GM10847 (cell line): ENCODE results near the gene SAMD14.

Experiments used
- POLR2A ChIP-seq: IDR thresholded peaks from 2 replicates; pipeline ENCODE4 v1.6.1; 2011; ENCODE audit not compliant: insufficient read length; ENCODE audit errors: extremely low read depth

The SAMD14 gene

DNA sequence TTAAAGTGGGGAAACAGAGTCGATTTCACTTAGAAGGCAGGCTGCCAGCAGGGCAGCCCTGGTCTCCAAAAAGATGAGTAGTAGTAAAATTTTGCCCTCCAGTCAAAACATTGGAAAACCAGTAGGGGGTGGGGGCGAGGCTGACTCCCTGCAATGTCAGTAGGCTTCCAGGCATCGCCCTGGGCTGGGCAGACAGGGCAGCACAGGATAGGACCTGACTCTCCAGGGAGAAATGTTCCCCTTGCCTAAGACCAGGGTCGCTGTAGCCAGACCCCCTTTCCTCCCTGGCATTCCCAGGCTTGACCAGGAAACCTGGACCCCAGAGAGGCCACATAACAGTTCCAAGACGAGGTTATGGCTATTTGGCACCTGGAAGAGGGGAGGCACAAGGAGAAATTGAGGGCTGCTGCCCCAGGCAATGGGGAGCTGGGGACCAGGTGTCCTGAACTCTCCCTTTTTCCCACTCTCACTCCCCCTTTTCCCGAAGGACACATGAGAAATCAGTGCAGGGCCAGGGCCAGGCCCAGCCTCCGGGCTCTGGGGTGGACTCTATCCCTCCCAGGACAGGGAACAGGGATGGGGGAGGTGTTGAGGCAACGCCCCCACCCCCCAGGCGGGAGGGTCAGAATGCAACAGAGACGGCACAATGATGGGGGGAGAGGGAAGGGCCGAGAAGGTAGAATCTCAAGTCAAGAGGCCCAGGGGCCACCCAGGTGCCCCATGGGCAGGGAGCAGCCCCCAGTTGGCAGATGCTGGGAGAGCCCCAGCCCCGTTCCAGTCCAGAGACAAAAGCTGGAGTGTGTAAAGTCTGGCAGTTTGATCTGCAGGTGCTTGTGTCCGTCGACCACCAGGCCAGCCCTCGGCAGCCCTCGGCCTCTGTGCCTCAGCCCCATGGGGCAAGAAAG is 4.5 kb upstream of the SAMD14 start:
- no peak for TF ChIP-seq POLR2A

DNA sequence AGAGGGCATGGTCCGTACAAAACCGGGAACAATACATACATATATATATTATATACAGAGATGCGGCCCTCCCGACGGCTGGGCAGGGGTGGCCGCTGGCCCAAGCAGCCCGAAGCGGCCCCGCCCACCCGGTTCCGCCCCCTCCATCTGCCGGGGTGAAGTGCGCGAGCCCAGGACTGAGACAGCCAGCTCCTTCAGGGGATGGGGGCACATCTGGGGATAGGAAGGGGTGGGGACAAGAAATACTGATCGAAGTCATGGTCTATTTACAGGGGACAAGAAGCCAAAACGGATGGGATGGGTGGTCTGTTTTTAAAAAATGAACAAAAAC is 3.8 kb upstream of the SAMD14 start:
- no peak for TF ChIP-seq POLR2A

DNA sequence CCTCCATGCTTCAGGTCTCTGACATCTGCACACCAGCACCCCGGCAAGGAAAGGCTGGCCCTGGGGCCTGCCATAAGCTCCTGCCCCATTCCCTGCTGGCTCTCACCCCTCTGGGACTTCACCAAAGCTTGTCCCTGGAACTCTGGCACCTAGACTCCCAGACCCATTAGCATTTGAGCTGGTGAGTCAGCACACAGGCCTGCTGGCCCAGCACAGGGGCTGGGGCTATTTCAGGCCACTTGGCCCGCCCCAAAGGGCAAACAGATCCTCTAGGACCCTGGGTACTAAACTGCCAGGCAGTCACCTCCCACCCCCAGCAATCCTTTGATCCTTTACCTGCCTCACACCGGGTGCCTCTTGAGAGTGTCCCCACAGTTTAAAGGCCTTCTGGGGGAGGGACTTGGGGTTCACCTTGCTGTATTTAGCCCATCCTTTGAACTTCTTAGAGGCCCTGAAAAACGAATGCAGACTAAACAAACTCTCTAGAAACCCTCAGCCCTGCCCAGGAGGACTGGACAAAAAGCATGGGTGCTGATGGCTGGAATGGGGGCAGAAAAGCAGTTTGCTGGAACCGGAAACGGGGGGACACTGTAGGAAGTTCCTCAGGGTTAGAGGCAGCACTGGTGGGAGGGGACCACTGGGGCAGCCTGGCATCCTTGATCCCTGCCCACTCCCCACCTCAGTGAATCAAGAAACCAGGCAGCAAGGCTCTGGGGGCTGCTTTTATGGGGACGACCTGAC is 3.2 kb upstream of the SAMD14 start:
- no peak for TF ChIP-seq POLR2A

DNA sequence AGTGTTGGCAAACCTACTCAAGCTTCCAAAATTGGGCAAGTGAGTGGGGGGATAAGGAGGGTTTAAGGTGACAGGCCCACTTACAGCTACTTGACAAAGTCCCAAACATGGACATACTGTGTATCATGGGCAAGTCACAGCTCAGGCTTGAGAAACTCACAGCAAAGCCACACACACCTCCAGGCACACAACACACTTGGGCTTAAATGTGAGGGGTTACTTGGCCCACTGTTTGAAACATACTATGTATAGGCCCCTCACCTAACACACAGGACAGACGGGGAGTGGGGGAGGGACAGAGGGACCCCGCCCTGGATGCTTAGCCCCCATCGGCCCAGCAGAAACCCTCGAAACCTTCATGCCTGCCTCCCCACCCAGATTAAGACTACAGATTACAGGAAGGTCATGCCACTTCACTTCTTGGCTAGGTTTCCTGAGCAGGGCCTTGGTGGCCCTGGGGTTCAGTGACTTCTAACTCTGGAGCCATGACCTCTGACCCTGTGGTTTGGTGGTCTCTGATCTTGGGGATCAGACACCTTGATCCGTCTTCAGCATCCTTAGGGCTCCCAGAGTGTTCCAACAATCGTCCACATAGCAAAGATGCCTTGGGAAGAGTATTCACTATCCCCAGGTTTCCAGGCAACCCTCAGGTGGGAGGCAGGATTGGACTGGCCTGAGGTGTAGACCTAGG is 2.3 kb upstream of the SAMD14 start:
- TF ChIP-seq POLR2A: no peak

DNA sequence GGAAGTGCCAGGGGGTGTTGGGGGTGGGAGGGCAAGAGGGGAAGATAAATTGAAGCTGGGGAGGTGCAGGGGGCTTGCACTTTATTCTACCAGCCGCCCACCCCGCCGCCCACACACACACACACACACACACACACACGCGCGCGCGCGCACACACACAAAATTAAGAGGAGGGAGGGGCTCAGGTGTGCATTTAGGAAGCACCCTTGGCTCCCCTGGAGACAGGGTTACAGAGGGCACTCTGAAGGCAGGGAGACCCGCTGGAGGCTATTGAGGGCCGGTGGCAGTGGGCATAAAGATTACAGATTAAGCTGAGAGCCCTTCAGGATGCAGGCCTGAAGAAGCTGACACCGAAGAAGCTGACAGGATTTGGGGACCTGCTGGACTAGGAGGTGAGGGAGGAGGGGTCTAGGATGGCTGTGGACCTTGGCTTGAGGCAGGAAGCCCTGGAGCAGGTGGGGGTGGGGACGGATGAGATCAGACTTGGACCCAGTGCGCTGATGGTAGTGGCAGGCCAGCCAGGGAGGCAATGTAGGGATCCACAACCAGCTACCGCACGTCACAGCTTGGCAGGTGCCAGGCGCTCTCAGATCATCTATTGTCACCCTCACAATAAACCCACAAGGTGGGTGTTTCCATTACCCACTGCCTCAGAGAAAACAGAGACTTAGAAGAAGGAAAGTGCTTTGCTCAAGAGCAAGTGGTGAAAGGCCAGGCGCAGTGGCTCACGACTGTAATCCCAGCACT is 772 bp upstream of the SAMD14 start:
- no peak for TF ChIP-seq POLR2A

DNA sequence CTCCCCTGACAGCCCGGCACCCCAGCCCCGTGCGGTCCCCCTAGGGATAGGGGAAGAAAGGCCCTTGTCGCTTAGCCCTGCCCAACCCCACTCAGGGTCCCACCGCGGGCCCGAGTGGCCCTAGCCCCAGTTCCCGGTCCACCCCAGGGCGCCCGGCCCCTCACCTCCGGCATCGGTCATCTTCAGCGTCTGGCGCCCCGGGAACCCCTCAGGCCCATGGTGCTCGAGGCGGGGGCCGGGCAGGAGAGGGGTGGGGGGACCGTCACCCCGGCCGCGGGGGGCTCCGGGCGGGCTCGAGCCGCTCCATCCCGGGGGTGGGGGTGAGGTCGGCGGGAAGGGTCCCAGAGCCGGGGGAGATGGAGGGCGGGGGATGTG is 620 bp downstream of the SAMD14 start:
- TF ChIP-seq POLR2A: no peak

DNA sequence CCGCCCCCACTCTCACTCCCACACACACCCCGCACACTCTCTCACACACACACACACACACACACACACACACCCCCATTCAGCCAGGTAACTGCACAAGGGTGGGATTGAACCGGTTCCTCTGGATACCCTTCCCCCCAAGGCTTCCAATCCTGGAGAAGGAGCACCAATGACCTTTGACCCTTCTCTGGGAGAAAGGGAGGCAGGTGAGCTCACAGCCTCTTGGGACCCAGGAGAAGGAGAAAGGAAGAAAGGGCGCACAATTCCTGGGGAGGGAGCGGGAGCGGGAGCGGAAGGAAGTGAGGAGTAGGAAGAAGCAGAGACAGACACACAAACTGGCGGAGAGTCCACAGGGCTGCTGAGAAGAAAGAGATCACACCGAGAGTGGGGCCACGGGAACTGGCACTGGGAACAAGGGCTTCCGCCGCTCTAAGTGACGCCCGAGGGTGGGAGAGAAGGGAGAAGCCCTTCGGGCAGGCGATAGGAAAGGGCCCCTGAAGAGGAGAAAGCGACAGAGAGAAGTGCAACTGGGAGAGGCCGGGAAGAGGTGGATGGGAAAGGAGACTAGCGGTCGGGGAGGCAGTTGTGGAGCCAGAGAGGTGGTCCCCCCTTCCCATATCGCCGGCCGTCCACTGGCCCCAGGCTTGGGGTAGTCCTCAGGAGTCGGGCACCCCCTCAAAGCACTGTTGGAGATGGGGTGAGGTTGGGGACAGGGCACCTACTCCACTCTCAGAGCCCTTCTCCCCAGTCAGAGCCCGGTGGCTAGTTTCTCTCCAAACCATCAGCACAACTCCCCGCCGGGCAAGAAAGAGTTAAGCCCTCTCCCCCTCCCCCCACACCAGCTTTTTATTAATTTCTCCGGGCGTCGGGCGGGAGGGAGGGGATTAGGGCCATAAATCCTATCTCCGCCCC is 1.3 kb downstream of the SAMD14 start:
- no peak for TF ChIP-seq POLR2A

DNA sequence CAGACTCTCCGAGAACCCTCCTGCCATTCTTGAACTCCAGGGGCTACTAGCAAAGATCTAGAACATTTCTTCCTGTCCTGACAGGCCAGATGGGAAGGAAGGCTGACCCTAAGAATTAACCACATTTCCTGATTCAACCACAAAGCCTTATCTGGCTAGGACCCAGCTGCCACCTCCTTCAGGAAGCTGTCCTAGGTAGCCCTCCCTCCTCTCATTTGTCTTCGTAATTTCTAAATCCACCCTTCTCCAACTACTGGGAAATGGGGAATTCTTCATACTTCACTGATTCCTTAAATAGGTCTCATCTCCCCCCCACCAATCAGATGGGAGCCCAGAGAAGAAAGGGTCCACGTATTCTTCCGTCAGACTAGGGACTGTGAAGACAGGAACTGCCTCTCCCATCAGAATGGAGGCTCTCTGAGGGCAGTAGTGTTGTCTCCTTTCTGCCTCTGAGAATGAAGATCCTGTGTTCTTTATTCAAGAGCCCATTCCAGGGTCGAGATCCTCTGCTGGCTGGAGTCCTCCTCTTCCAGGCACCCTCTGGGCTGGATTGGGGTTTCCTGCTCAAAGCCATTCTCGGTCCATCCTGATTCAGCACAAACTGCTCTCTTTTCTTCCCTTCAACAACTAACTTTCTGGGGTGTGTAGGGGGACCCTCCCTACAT is 2.1 kb downstream of the SAMD14 start:
- no peak for TF ChIP-seq POLR2A

DNA sequence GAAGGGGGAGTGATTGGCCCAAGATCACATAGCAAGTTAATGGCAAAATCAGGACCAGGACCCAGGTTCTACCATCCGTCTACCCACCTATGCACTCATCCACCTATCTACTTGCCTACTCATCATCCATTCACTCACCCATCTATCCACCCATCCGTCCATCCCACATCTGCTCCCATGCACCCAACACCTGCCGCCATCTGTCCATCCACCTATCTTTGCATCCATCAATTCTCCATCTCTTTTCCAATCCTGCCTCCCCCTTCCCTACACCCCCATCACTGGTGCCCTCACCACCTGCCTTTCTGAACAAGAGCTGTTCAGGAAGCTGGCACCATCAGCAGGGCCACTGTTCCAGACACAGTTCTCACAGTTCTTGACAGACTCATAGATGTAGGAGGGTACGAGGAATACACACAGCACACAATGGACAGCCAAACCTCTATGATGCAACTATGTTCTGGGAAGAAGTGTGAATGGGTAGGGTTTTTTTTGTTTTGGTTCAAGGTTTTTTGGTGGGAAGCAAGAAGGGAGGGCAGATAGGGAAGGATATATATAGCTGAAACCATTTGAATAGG is 4.5 kb downstream of the SAMD14 start:
- no peak for TF ChIP-seq POLR2A

DNA sequence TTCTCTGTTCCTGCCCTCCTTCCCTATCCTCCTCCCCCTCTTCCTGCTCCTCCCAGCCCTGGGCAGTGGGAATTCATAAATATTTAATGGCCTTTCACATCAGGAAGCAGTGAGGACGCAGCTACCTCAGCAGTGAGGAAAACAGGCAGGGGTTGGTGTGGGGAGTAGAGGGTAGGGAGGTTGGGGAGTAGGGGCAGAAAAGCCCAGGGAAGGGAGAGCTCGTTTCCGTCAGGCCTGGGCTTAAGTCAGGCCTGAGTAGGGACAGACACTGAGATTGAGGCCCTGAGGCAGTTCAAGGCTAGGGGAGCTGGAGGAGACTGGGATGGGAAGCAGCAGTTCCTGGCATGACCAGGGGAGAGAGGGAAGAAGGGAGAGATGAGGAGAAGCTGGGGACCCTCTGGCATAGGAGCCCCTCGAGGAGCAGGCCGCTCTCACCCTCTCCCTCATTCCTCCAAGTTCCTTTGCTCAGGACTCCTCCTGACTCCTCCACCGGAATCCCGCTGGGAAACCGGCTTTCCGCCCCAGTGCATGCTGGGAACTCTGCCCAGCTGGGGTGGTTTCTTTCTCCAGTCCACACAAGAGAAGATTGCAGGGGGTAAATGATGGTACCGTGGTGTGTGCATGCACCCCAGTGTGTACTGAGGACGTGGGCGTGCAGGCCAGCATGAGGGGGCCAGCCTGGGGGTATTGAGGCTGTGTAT is 6.2 kb downstream of the SAMD14 start:
- no peak for TF ChIP-seq POLR2A

DNA sequence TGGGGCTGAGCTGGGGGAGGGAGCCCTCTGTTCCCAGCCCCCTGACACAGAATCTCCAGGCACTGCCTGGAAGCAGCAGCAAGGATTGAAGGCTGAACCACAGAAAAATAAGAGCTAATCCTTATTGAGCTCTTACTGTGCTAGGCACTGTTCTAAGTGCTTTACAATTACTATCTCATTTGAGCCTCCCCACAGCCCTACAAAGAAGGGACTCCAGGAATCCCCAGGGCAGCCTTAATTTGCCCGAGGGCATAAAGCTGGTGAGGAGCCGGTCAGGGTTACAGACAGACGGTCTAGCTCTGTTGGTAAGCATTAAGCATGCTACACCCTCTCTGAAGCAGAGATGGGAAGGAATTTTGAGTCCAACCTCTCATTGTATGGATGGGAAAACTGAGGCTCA is 7.0 kb downstream of the SAMD14 start:
- TF ChIP-seq POLR2A: no peak

DNA sequence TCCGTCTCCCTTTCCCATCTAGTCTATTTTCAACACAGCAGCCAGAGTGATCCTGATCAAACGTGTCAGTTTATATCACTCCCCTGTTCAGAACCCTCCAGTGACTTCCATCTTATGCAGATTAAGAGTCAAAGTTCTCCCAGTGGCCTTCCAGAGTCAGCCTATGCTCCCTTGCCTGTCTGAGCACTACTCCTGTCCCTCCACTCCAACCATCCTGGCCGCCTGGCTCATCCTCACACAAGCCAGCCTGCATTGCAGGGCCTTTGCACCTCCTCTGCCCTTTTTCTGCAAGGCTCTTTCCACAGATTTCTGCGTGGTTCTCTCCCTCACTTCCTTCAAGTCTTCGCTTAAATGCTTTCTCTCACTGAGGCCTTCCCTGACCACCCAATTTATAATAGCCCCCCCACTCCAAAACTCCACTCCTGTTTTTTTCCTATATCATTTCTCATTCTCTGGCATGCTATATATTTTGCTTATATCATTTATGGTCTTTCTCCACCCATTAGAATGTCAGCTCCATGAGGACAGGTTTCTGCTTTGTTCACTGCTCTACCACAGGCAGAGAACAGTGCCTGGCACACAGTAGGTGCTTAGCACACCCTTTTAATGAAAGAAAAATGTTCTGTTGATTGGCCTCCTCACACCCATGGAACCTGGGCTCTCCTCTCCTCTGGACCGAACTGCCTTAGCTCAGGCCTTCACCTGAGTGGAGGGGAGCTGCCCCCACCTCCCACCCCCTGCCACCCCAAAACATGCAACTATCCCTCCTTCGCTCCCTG is 9.3 kb downstream of the SAMD14 start:
- no peak for TF ChIP-seq POLR2A
